Gastrocnemius medialis (tissue), 4 donors: ENCODE measurements around the gene BMERB1. TPM values are rescaled to one million over a fixed set of nuclear protein-coding genes. Genes with fewer than 3 reads are reported as not detected.

Experiments
- ATAC-seq, 2 donors: fragments of 150-250 bp; one replicate each; pipeline ENCODE4 v1.9.1; 2016
- DNase-seq, 2 donors: peaks; one replicate each; pipeline ENCODE4 v3.0.0-alpha.2; 2019
- H3K27ac ChIP-seq, 4 donors: fragments of 200-600 bp; sonication (generic); 1 replicate in 1 of 4; 2 replicates in 3 of 4; pipeline ENCODE4 v1.5.1; 2016 to 2018; ENCODE audit warnings: mild to moderate bottlenecking in 2 of 4, moderate library complexity in 1 of 4
- H3K27me3 ChIP-seq, 3 donors: fragments of 200-600 bp; sonication (generic) in 2 of 3; 1 replicate in 1 of 3; 2 replicates in 2 of 3; pipeline versions ENCODE4 v1.5.1 to v1.6.0; 2016 to 2019; ENCODE audit warnings: mild to moderate bottlenecking in 1 of 3, moderate library complexity in 1 of 3
- H3K36me3 ChIP-seq, 2 donors: fragments of 200-600 bp; sonication (generic) in 1 of 2; one replicate each; pipeline ENCODE4 v1.5.1; 2017 to 2018
- H3K4me1 ChIP-seq, 2 donors: fragments of 200-600 bp; sonication (generic) in 1 of 2; one replicate each; pipeline ENCODE4 v1.5.1; 2016 to 2017; ENCODE audit warnings: mild to moderate bottlenecking in 2 of 2
- H3K4me3 ChIP-seq, 4 donors: fragments of 200-600 bp; sonication (generic) in 3 of 4; 1 replicate in 1 of 4; 2 replicates in 3 of 4; pipeline ENCODE4 v1.5.1; 2016 to 2019; ENCODE audit warnings: mild to moderate bottlenecking in 2 of 4
- H3K9me3 ChIP-seq, 3 donors: fragments of 200-600 bp; sonication (generic) in 2 of 3; 1 replicate in 1 of 3; 2 replicates in 2 of 3; pipeline ENCODE4 v1.5.1; 2016 to 2019
- CTCF ChIP-seq, 5 experiments: fragments of 450-650 bp in 3 of 5; fragments of 200-600 bp in 2 of 5; sonication (generic) in 2 of 5; IDR thresholded peaks in 4 of 5; conservative IDR thresholded peaks in 1 of 5; 1 replicate in 4 of 5; 2 replicates in 1 of 5; pipeline ENCODE4 v1.5.1; 2016 to 2019; ENCODE audit warnings: antibody characterized with exemption in 5 of 5, mild to moderate bottlenecking in 3 of 5, moderate library complexity in 3 of 5
- POLR2A ChIP-seq, 2 donors: fragments of 450-650 bp; IDR thresholded peaks; one replicate each; pipeline ENCODE4 v1.6.1; 2017; ENCODE audit warnings: antibody characterized with exemption in 2 of 2, mild to moderate bottlenecking in 2 of 2, moderate library complexity in 2 of 2
- in situ Hi-C, 4 donors: fragments of 200-750 bp; cut with MboI; loops; one replicate each; pipeline versions ENCODE4 v1.15.0 to v1.8.0; 2017; ENCODE audit warnings: low sequenced_read_pairs in 4 of 4
- intact Hi-C: fragments of 100-400 bp; cut with DNase I; formaldehyde crosslinking; loops from one replicate; pipeline ENCODE4 v1.15.1; 2023; ENCODE audit warnings: low total_unique reads
- total RNA-seq, 4 donors: library from RNA; depleted of rRNA; stranded (reverse); fragments of >200 nt; gene quantifications; one replicate each; pipeline versions ENCODE4 v1.1.0 to v1.2.3, GENCODE V29; 2016

BMERB1 gene
- total RNA-seq, 4 donors from 2014 or later, result 112 to 392 (median 237) TPM

GRCh38 chr16:15460601-15461000 lies 26.2 kb downstream of the BMERB1 start:
- in situ Hi-C loops, result no loop called here

GRCh38 chr16:15461376-15461775 lies 27.0 kb downstream of the BMERB1 start:
- intact Hi-C loops, result no loop called here
- Histone ChIP-seq H3K9me3 (no peaks in the 10 kb centered on the region), H3K27me3 (no peaks in the 10 kb centered on the region), H3K4me3 (no peak overlapping the region), H3K4me1 (peaks cover 7 to 15% of the 10 kb centered on the region in 2 donors), H3K36me3 (no peaks in the 10 kb centered on the region), H3K27ac (no peak overlapping the region)
- in situ Hi-C loops, result no loop called here
- TF ChIP-seq CTCF (IDR thresholded peaks at IDR 0.05 in 4 of 5, conservative IDR thresholded peaks at IDR 0.05 in 1 of 5) (no peak), POLR2A (IDR thresholded peaks at IDR 0.05) (no peak)
- ATAC-seq (no peak), DNase-seq (no peak)

More at GRCh38 chr16:15460601-15461000, 26.2 kb downstream of the BMERB1 start:
- DNase-seq (no peak), ATAC-seq (no peak)
- no peaks in the 10 kb centered on the region for H3K36me3 ChIP-seq
- intact Hi-C loops, result no loop called here
- H3K27me3 ChIP-seq, result no peaks in the 10 kb centered on the region
- no peak overlapping the region for H3K4me3 ChIP-seq
- no peak for TF ChIP-seq CTCF (IDR thresholded peaks at IDR 0.05 in 4 of 5, conservative IDR thresholded peaks at IDR 0.05 in 1 of 5)
- peaks cover 7 to 15% of the 10 kb centered on the region in 2 donors for H3K4me1 ChIP-seq
- H3K27ac ChIP-seq, result no peak overlapping the region
- no peaks in the 10 kb centered on the region for H3K9me3 ChIP-seq

GRCh38 chr16:15464401-15465186 lies 30.2 kb downstream of the BMERB1 start:
- no peaks in the 10 kb centered on the region for H3K27me3 ChIP-seq
- intact Hi-C loops, result no loop called here
- no peak for TF ChIP-seq POLR2A (IDR thresholded peaks at IDR 0.05)
- no peak for TF ChIP-seq CTCF (IDR thresholded peaks at IDR 0.05 in 4 of 5, conservative IDR thresholded peaks at IDR 0.05 in 1 of 5)
- no peak for DNase-seq
- no peaks in the 10 kb centered on the region for H3K9me3 ChIP-seq
- in situ Hi-C loops, result no loop called here
- H3K27ac ChIP-seq, result no peak overlapping the region
- H3K36me3 ChIP-seq, result no peaks in the 10 kb centered on the region
- ATAC-seq, result no peak
- H3K4me1 ChIP-seq, result no peaks in the 10 kb centered on the region
- no peak overlapping the region for H3K4me3 ChIP-seq

GRCh38 chr16:15466131-15466530 lies 31.7 kb downstream of the BMERB1 start:
- Histone ChIP-seq H3K4me3 (no peak overlapping the region), H3K36me3 (no peaks in the 10 kb centered on the region), H3K4me1 (no peaks in the 10 kb centered on the region), H3K27ac (no peak overlapping the region), H3K9me3 (no peaks in the 10 kb centered on the region), H3K27me3 (no peaks in the 10 kb centered on the region)
- TF ChIP-seq CTCF (IDR thresholded peaks at IDR 0.05 in 4 of 5, conservative IDR thresholded peaks at IDR 0.05 in 1 of 5) (no peak), POLR2A (IDR thresholded peaks at IDR 0.05) (no peak)
- intact Hi-C loops, result no loop called here
- in situ Hi-C loops, result no loop called here
- ATAC-seq (no peak), DNase-seq (no peak)
